ENCODE measurements around the gene SLC12A1.

SLC12A1 gene

GRCh38 chr15:48330855-48331795 lies 125.0 kb downstream of the SLC12A1 start, which contains the start of gene DUT:
DUT (plus strand) TSS chr15:48331429; CDS start chr15:48331516, 87 bp downstream.
- peak; percentile 85 for DNase-seq (ENCODE audit: low spot score)
- no peak for TF ChIP-seq CTCF (IDR thresholded peaks at IDR 0.05; ENCODE audit: extremely low read depth, missing control alignments)

- peak; percentile 88 for DNase-seq (ENCODE audit: low spot score)
- no peak for TF ChIP-seq CTCF (IDR thresholded peaks at IDR 0.05; ENCODE audit: extremely low read depth, missing control alignments)
Observed at GRCh38 chr15:48331796-48332641, 125.9 kb downstream of the SLC12A1 start.

- peak; percentile 19 for DNase-seq (ENCODE audit: low spot score)
- no peak for TF ChIP-seq CTCF (IDR thresholded peaks at IDR 0.05; ENCODE audit: extremely low read depth, missing control alignments)
Observed at GRCh38 chr15:48332642-48333034, 126.5 kb downstream of the SLC12A1 start.

- no peak for DNase-seq (ENCODE audit: low spot score)
- TF ChIP-seq CTCF (IDR thresholded peaks at IDR 0.05; ENCODE audit: extremely low read depth, missing control alignments): no peak
Observed at GRCh38 chr15:48333540-48333939, 127.4 kb downstream of the SLC12A1 start.

- DNase-seq (ENCODE audit: low spot score): no peak
- no peak for TF ChIP-seq CTCF (IDR thresholded peaks at IDR 0.05; ENCODE audit: extremely low read depth, missing control alignments)
Observed at GRCh38 chr15:48334260-48334659, 128.2 kb downstream of the SLC12A1 start.

- no peak for TF ChIP-seq CTCF (IDR thresholded peaks at IDR 0.05; ENCODE audit: extremely low read depth, missing control alignments)
- DNase-seq (ENCODE audit: low spot score): peak; percentile 29
Observed at GRCh38 chr15:48336940-48337339, 130.8 kb downstream of the SLC12A1 start.

- TF ChIP-seq CTCF (IDR thresholded peaks at IDR 0.05; ENCODE audit: extremely low read depth, missing control alignments): no peak
- DNase-seq (ENCODE audit: low spot score): no peak
Observed at GRCh38 chr15:48337607-48338006, 131.5 kb downstream of the SLC12A1 start.

All from GM20000 (cell line).